ENCODE results near the gene CCBE1. TPM values are rescaled to one million over a fixed set of nuclear protein-coding genes. Genes with fewer than 3 reads are reported as not detected.
"Not testable (repeated sequence)": the region's sequence is repeated elsewhere in the genome, so short reads cannot be mapped to it uniquely, and the experiment has no call there.

Gene CCBE1
- total RNA-seq, 2 donors from 2014 or later, result 1.00 to 2.9 TPM

GRCh38 chr18:59715445-59715844 is 18.2 kb upstream of the CCBE1 start:
- Mint-ChIP-seq H3K27me3 (ENCODE audit: insufficient read depth) (peaks cover 19% of the 10 kb centered on the region), H3K27ac (no peak overlapping the region)

GRCh38 chr18:59714096-59714495 is 16.9 kb upstream of the CCBE1 start:
- not testable (repeated sequence) for H3K36me3 Mint-ChIP-seq (ENCODE audit: low read depth); H3K9ac ChIP-seq (ENCODE audit: extremely low read depth, low read length, poor library complexity, severe bottlenecking); H3K9me3 Mint-ChIP-seq; H3K36me3 ChIP-seq (ENCODE audit: control insufficient read depth, insufficient read depth, low read length); H3K4me1 ChIP-seq (ENCODE audit: control insufficient read depth, insufficient read depth, low read length); H3K27ac ChIP-seq (ENCODE audit: low read depth, low read length); DNase-seq; H3K27ac Mint-ChIP-seq; H3K4me3 Mint-ChIP-seq; H3K27me3 ChIP-seq (ENCODE audit: control insufficient read depth, insufficient read depth, low read length, poor library complexity, severe bottlenecking); H3K9me3 ChIP-seq (ENCODE audit: control insufficient read depth, low read length); H3K4me3 ChIP-seq (ENCODE audit: low read length)
- Mint-ChIP-seq H3K27me3 (ENCODE audit: insufficient read depth) (peaks cover 26% of the 10 kb centered on the region), H3K4me1 (peaks cover 16% of the 10 kb centered on the region)
- WGBS, 2 experiments (ENCODE audit: insufficient coverage in 1 of 2, insufficient read length in 1 of 2), result 95% methylated on average over 4 to 21 of the region's 28 CpGs

More at GRCh38 chr18:59715445-59715844, 18.2 kb upstream of the CCBE1 start:
- 93 to 98% methylated on average over 5 to 7 of the region's 7 CpGs for WGBS, 2 experiments (ENCODE audit: insufficient coverage in 1 of 2, insufficient read length in 1 of 2)
- Histone ChIP-seq H3K27ac (ENCODE audit: low read depth, low read length) (no peak overlapping the region), H3K36me3 (ENCODE audit: control insufficient read depth, insufficient read depth, low read length) (no peaks in the 10 kb centered on the region), H3K9ac (ENCODE audit: extremely low read depth, low read length, poor library complexity, severe bottlenecking) (no peak overlapping the region), H3K4me1 (ENCODE audit: control insufficient read depth, insufficient read depth, low read length) (peaks cover 6% of the 10 kb centered on the region), H3K27me3 (ENCODE audit: control insufficient read depth, insufficient read depth, low read length, poor library complexity, severe bottlenecking) (peaks cover 8% of the 10 kb centered on the region), H3K4me3 (ENCODE audit: low read length) (no peak overlapping the region), H3K9me3 (ENCODE audit: control insufficient read depth, low read length) (no peaks in the 10 kb centered on the region)
- Mint-ChIP-seq H3K9me3 (no peaks in the 10 kb centered on the region), H3K4me3 (no peak overlapping the region), H3K36me3 (ENCODE audit: low read depth) (no peaks in the 10 kb centered on the region), H3K4me1 (peaks cover 9% of the 10 kb centered on the region)
- no peak for TF ChIP-seq CTCF (conservative IDR thresholded peaks at IDR 0.05)
- no peak for DNase-seq

- Histone ChIP-seq H3K27me3 (ENCODE audit: control insufficient read depth, insufficient read depth, low read length, poor library complexity, severe bottlenecking) (peaks cover 5% of the 10 kb centered on the region), H3K4me1 (ENCODE audit: control insufficient read depth, insufficient read depth, low read length) (no peaks in the 10 kb centered on the region), H3K9me3 (ENCODE audit: control insufficient read depth, low read length) (no peaks in the 10 kb centered on the region), H3K9ac (ENCODE audit: extremely low read depth, low read length, poor library complexity, severe bottlenecking) (no peak overlapping the region), H3K4me3 (ENCODE audit: low read length) (no peak overlapping the region), H3K36me3 (ENCODE audit: control insufficient read depth, insufficient read depth, low read length) (no peaks in the 10 kb centered on the region), H3K27ac (ENCODE audit: low read depth, low read length) (no peak overlapping the region)
- H3K4me1 Mint-ChIP-seq, result peaks cover 11% of the 10 kb centered on the region
- peaks cover 3% of the 10 kb centered on the region for H3K9me3 Mint-ChIP-seq
- no peak for TF ChIP-seq CTCF (conservative IDR thresholded peaks at IDR 0.05)
- WGBS, 2 experiments (ENCODE audit: insufficient coverage in 1 of 2, insufficient read length in 1 of 2), result 91 to 96% methylated on average over 6 of the region's 6 CpGs
- peaks cover 31% of the 10 kb centered on the region for H3K27me3 Mint-ChIP-seq (ENCODE audit: insufficient read depth)
- no peak overlapping the region for H3K4me3 Mint-ChIP-seq
- no peak for DNase-seq
- no peak overlapping the region for H3K27ac Mint-ChIP-seq
- no peaks in the 10 kb centered on the region for H3K36me3 Mint-ChIP-seq (ENCODE audit: low read depth)
Observed at GRCh38 chr18:59712311-59712710, 15.1 kb upstream of the CCBE1 start.

- peaks cover 33% of the 10 kb centered on the region for H3K4me1 Mint-ChIP-seq
- DNase-seq, result peak; percentile 58
- no peak overlapping the region for H3K27ac Mint-ChIP-seq
- Histone ChIP-seq H3K4me1 (ENCODE audit: control insufficient read depth, insufficient read depth, low read length) (peaks cover 12% of the 10 kb centered on the region), H3K9me3 (ENCODE audit: control insufficient read depth, low read length) (no peaks in the 10 kb centered on the region), H3K27ac (ENCODE audit: low read depth, low read length) (no peak overlapping the region), H3K4me3 (ENCODE audit: low read length) (no peak overlapping the region), H3K27me3 (ENCODE audit: control insufficient read depth, insufficient read depth, low read length, poor library complexity, severe bottlenecking) (peaks cover 5% of the 10 kb centered on the region), H3K36me3 (ENCODE audit: control insufficient read depth, insufficient read depth, low read length) (no peaks in the 10 kb centered on the region), H3K9ac (ENCODE audit: extremely low read depth, low read length, poor library complexity, severe bottlenecking) (no peak overlapping the region)
- no peak overlapping the region for H3K4me3 Mint-ChIP-seq
- H3K36me3 Mint-ChIP-seq (ENCODE audit: low read depth), result no peaks in the 10 kb centered on the region
- peaks cover 25% of the 10 kb centered on the region for H3K27me3 Mint-ChIP-seq (ENCODE audit: insufficient read depth)
- WGBS, 2 experiments (ENCODE audit: insufficient coverage in 1 of 2, insufficient read length in 1 of 2), result 94 to 100% methylated on average over 6 to 8 of the region's 8 CpGs
- H3K9me3 Mint-ChIP-seq, result peaks cover 3% of the 10 kb centered on the region
- TF ChIP-seq CTCF (conservative IDR thresholded peaks at IDR 0.05), result no peak
Observed at GRCh38 chr18:59708988-59709387, 11.8 kb upstream of the CCBE1 start.

Data from endodermal cell (in vitro differentiated cells).